Measurements from ENCODE around the gene LTO1.

- TF ChIP-seq CTCF (IDR thresholded peaks at IDR 0.05) (no peak), POLR2A (IDR thresholded peaks at IDR 0.05) (no peak)
Observed at GRCh38 chr11:69697469-69697843, 22.3 kb upstream of the LTO1 start.
